Endodermal cell (in vitro differentiated cells): ENCODE measurements around the gene DHFR2. TPM values are rescaled to one million over a fixed set of nuclear protein-coding genes. Genes with fewer than 3 reads are reported as not detected.

Experiments used
- DNase-seq: peaks from one replicate; pipeline ENCODE4 v3.0.0-alpha.2; 2017
- H3K27ac ChIP-seq: 2 replicates; pipeline ENCODE4 v1.5.1; 2013; ENCODE audit warnings: mild to moderate bottlenecking, low read depth, low read length, moderate library complexity
- H3K27me3 ChIP-seq: 2 replicates; pipeline ENCODE4 v1.6.1; 2013; ENCODE audit warnings: mild to moderate bottlenecking, low read length, moderate library complexity; ENCODE audit not compliant: insufficient read depth, control insufficient read depth, poor library complexity, severe bottlenecking
- H3K36me3 ChIP-seq: 2 replicates; pipeline ENCODE4 v1.7.0; 2013; ENCODE audit warnings: mild to moderate bottlenecking, low read length, moderate library complexity; ENCODE audit not compliant: control insufficient read depth, insufficient read depth
- H3K4me1 ChIP-seq: one replicate; pipeline ENCODE4 v1.7.0; 2013; ENCODE audit warnings: low read length; ENCODE audit not compliant: control insufficient read depth, insufficient read depth
- H3K4me3 ChIP-seq: 2 replicates; pipeline ENCODE4 v1.5.1; 2013; ENCODE audit warnings: mild to moderate bottlenecking, low read length, moderate library complexity
- H3K9ac ChIP-seq: 2 replicates; pipeline ENCODE4 v1.6.1; 2013; ENCODE audit warnings: mild to moderate bottlenecking, low read length, moderate library complexity; ENCODE audit not compliant: poor library complexity, severe bottlenecking; ENCODE audit errors: extremely low read depth
- H3K9me3 ChIP-seq: 2 replicates; pipeline ENCODE4 v1.6.1; 2013; ENCODE audit warnings: mild to moderate bottlenecking, low read length, moderate library complexity; ENCODE audit not compliant: control insufficient read depth
- H3K27ac Mint-ChIP-seq: 2 replicates; pipeline ENCODE4 v1.8.0; 2020; ENCODE audit warnings: mixed read lengths
- H3K27me3 Mint-ChIP-seq: 2 replicates; pipeline ENCODE4 v1.8.0; 2021; ENCODE audit warnings: mild to moderate bottlenecking, mixed read lengths; ENCODE audit not compliant: insufficient read depth
- H3K36me3 Mint-ChIP-seq: 2 replicates; pipeline ENCODE4 v1.8.0; 2020; ENCODE audit warnings: low read depth, mixed read lengths
- H3K4me1 Mint-ChIP-seq: 2 replicates; pipeline ENCODE4 v1.8.0; 2020; ENCODE audit warnings: mixed read lengths
- H3K4me3 Mint-ChIP-seq: 2 replicates; pipeline ENCODE4 v1.8.0; 2020; ENCODE audit warnings: mild to moderate bottlenecking, moderate library complexity, mixed read lengths
- H3K9me3 Mint-ChIP-seq: 2 replicates; pipeline ENCODE4 v1.8.0; 2020; ENCODE audit warnings: mild to moderate bottlenecking, mixed read lengths
- WGBS, 2 experiments: methylation state at CpG; one replicate each; pipeline versions ENCODE4 v1.1.5 to v1.1.7; 2013; ENCODE audit warnings: missing lambda C conversion rate in 2 of 2, mixed read lengths in 1 of 2; ENCODE audit not compliant: insufficient coverage in 1 of 2, insufficient read length in 1 of 2; 5-methylcytosine and 5-hydroxymethylcytosine counted together
- total RNA-seq, 2 donors: library from RNA; stranded (reverse); fragmentation: NEBNext Ultra II Directional in 1 of 2; extraction: Animal tissue kit (Norgen Biotek cat#: 25700) in 1 of 2; gene quantifications; 2 replicates in 1 of 2; 3 replicates in 1 of 2; pipeline ENCODE4 v1.2.1, GENCODE V29; 2021
- TF ChIP-seq, protein P1 (sequence below): fragments of 200-600 bp; sonication (generic); conservative IDR thresholded peaks from 2 replicates; pipeline ENCODE4 v1.5.0; 2021; ENCODE audit warnings: antibody characterized with exemption, mild to moderate bottlenecking

Gene DHFR2
- total RNA-seq, 2 donors from 2014 or later: 4.2 to 5.3 TPM

DNA sequence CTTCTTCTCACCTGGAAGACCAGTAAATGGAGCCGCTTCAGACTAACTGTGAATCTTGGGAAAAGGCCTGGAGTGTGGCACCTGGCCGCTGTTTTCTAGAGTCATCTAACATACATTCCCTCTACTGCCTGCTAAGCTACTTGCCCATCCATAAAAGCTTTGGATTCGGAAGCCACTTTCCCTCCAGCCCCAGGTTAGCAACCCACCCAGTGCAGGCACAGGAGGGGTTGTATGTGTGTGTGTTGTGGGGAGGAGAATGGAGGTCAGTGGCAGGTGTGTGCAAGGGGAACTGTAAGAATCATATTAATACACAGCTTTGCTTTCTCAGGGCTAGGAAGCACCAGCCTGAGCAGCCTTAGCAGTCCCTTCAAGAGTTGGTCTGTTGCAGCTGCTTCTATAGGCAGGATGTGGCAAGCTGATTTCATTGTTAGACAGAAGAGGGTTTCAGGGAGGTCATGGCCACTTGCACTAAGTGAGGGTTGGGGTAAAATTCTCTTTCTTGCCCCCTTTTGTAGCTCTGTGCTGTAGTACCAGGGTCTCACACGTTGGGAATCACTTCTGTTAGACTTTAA, 9.1 kb upstream of the DHFR2 start:
- H3K4me1 ChIP-seq: no peaks in the 10 kb centered on the region

DNA sequence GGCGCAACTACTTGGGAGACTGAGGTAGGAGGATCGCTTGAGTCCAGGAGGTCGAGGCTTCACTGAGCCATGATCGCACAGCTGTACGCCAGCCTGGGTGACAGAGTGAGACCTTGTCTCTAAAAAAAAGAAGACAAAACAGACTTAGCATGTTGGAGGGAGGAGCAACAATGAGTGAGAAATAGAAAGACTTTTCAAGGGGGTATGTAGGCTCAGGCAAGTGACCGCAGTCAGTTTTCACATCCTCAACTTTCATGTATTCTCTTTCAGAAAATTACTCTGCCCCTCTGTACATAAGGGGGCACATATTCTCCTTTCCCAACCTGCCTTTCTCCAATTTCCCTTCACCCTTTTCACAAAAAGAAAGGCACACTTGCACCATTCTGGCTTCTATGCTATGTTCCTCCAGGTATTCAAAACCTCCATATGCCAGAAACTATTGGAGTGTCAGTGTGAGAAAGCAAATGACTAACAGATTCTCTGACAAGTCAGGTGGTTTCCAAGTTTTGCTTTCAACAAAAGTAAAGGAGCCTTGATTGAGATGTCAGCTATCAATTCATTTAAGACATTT, 7.7 kb upstream of the DHFR2 start:
- TF ChIP-seq, protein P1, sequence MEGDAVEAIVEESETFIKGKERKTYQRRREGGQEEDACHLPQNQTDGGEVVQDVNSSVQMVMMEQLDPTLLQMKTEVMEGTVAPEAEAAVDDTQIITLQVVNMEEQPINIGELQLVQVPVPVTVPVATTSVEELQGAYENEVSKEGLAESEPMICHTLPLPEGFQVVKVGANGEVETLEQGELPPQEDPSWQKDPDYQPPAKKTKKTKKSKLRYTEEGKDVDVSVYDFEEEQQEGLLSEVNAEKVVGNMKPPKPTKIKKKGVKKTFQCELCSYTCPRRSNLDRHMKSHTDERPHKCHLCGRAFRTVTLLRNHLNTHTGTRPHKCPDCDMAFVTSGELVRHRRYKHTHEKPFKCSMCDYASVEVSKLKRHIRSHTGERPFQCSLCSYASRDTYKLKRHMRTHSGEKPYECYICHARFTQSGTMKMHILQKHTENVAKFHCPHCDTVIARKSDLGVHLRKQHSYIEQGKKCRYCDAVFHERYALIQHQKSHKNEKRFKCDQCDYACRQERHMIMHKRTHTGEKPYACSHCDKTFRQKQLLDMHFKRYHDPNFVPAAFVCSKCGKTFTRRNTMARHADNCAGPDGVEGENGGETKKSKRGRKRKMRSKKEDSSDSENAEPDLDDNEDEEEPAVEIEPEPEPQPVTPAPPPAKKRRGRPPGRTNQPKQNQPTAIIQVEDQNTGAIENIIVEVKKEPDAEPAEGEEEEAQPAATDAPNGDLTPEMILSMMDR: no peak
- no peak for DNase-seq
- H3K36me3 Mint-ChIP-seq: peaks cover 46% of the 10 kb centered on the region
- peaks cover 29% of the 10 kb centered on the region for H3K9me3 ChIP-seq
- H3K4me3 ChIP-seq: no peak overlapping the region
- H3K36me3 ChIP-seq: peaks cover 26% of the 10 kb centered on the region
- H3K27ac ChIP-seq: no peak overlapping the region
- H3K9ac ChIP-seq: no peak overlapping the region
- H3K4me3 Mint-ChIP-seq: no peak overlapping the region
- H3K4me1 Mint-ChIP-seq: peaks cover 11% of the 10 kb centered on the region
- WGBS, 2 experiments: 89 to 96% methylated on average over 5 to 6 of the region's 6 CpGs
- H3K27me3 ChIP-seq: no peaks in the 10 kb centered on the region
- H3K9me3 Mint-ChIP-seq: peaks cover 26% of the 10 kb centered on the region
- no peaks in the 10 kb centered on the region for H3K4me1 ChIP-seq
- peak overlapping the region; percentile 63 for H3K27ac Mint-ChIP-seq
- H3K27me3 Mint-ChIP-seq: no peaks in the 10 kb centered on the region

More for the DNA sequence above, 9.1 kb upstream of the DHFR2 start:
- H3K4me3 ChIP-seq: no peak overlapping the region
- Mint-ChIP-seq H3K4me1 (peaks cover 2% of the 10 kb centered on the region), H3K36me3 (peaks cover 57% of the 10 kb centered on the region), H3K27ac (no peak overlapping the region), H3K4me3 (no peak overlapping the region), H3K9me3 (peaks cover 25% of the 10 kb centered on the region), H3K27me3 (no peaks in the 10 kb centered on the region)
- TF ChIP-seq, protein P1: no peak
- peaks cover 29% of the 10 kb centered on the region for H3K9me3 ChIP-seq
- H3K27me3 ChIP-seq: no peaks in the 10 kb centered on the region
- no peak overlapping the region for H3K9ac ChIP-seq
- H3K27ac ChIP-seq: no peak overlapping the region
- H3K36me3 ChIP-seq: peaks cover 31% of the 10 kb centered on the region
- no peak for DNase-seq
- WGBS, 2 experiments: 92 to 93% methylated on average over 2 to 4 of the region's 4 CpGs

DNA sequence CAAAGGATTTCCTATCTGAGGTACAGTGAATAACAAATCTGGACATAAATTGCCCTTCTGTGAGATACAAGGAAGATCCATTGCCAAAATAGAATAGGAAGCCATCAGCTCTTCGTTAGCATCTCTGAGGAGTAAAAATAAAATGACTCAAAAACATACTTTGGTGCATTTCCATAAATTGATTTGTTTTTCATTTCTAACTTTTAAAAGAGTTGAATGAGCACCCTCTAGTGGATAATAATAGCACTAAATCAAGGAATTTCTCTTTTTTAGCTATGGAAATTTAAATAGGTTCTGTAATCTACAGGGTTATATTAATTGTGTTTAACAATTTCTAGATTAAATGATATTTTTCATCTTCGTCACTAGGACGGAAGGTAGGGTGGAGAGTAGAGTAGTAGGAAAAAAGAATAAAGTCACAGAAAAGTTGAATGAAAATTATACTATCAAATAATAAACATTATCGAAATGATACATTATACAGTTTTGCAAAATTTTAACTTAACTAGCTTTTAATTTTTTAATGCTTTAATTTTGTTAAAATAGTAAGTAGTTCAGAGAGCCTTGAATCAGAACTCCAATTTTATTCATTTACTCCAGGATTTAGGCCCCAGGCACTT, 6.6 kb upstream of the DHFR2 start:
- H3K36me3 Mint-ChIP-seq: peaks cover 51% of the 10 kb centered on the region
- Histone ChIP-seq H3K4me1 (peaks cover 4% of the 10 kb centered on the region), H3K27ac (no peak overlapping the region), H3K9ac (no peak overlapping the region), H3K27me3 (no peaks in the 10 kb centered on the region), H3K9me3 (peaks cover 29% of the 10 kb centered on the region), H3K4me3 (no peak overlapping the region), H3K36me3 (peaks cover 29% of the 10 kb centered on the region)
- H3K4me3 Mint-ChIP-seq: no peak overlapping the region
- H3K9me3 Mint-ChIP-seq: peaks cover 26% of the 10 kb centered on the region
- WGBS, 2 experiments: 59% methylated on average over 1 of the region's 4 CpGs; no CpG with 5 or more reads in 1 of the 2 experiments
- DNase-seq: no peak
- H3K27me3 Mint-ChIP-seq: no peaks in the 10 kb centered on the region
- H3K27ac Mint-ChIP-seq: no peak overlapping the region
- TF ChIP-seq, protein P1: peak; percentile 79
- peaks cover 20% of the 10 kb centered on the region for H3K4me1 Mint-ChIP-seq
